Measurements from ENCODE around the gene UBP1. TPM values are rescaled to one million over a fixed set of nuclear protein-coding genes. Genes with fewer than 3 reads are reported as not detected.
"Not testable (repeated sequence)": the region's sequence is repeated elsewhere in the genome, so short reads cannot be mapped to it uniquely, and the experiment has no call there.

The UBP1 gene
- total RNA-seq, 4 donors from 2014 or later: 39.7 to 70.4 (median 55.6) TPM

DNA sequence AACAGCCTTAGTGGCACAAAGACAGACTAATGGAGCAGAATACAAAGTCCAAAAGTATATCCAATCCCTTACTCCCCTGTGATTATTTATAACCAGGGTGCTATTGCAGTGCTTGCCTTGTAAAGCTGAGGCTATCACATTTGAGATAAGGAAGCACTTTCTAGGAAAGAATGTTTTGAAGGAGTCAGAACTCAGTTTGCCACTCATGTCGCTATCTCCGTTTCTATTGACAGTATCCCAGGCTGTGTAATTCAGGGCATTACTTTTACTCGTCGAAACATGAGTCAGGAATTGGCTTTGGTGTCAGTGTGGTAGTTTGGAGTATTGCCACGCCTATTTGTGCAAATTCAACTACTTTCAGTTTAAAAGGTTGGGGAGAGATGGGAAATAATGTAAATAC is 84.6 kb downstream of the UBP1 start:
- Histone ChIP-seq H3K4me1 (peaks cover 4% of the 10 kb centered on the region), H3K27ac (no peak overlapping the region), H3K36me3 (no peaks in the 10 kb centered on the region), H3K9me3 (no peaks in the 10 kb centered on the region), H3K27me3 (no peaks in the 10 kb centered on the region), H3K4me3 (no peak overlapping the region)
- DNase-seq (ENCODE audit: low spot score in 2 of 2): no peak
- TF ChIP-seq, protein P1, sequence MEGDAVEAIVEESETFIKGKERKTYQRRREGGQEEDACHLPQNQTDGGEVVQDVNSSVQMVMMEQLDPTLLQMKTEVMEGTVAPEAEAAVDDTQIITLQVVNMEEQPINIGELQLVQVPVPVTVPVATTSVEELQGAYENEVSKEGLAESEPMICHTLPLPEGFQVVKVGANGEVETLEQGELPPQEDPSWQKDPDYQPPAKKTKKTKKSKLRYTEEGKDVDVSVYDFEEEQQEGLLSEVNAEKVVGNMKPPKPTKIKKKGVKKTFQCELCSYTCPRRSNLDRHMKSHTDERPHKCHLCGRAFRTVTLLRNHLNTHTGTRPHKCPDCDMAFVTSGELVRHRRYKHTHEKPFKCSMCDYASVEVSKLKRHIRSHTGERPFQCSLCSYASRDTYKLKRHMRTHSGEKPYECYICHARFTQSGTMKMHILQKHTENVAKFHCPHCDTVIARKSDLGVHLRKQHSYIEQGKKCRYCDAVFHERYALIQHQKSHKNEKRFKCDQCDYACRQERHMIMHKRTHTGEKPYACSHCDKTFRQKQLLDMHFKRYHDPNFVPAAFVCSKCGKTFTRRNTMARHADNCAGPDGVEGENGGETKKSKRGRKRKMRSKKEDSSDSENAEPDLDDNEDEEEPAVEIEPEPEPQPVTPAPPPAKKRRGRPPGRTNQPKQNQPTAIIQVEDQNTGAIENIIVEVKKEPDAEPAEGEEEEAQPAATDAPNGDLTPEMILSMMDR (IDR thresholded peaks at IDR 0.05): no peak
- TF ChIP-seq EP300 (IDR thresholded peaks at IDR 0.05) (no peak), POLR2A (IDR thresholded peaks at IDR 0.05) (no peak), POLR2AphosphoS5 (IDR thresholded peaks at IDR 0.05) (no peak)
- 33% methylated on average over 5 of the region's 5 CpGs for WGBS

DNA sequence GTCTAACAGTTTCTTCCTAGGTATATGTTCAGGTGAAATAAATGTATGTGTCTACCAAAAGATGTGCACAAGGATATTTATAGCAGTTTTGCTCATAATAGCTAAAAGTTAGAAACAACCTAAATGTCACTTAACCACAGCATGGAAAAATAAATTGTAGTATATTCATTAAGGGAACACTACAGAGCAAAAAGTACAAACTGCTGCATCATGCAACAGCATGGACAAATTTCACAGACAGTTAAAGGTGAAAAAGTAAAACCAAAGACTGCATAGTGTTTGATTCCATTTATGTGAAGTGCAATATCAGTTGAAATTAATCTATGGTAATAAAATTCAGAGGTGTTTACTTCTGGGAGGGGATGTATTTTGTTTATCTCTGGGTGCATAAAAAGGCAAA is 100.4 kb downstream of the UBP1 start:
- Histone ChIP-seq H3K27ac (no peak overlapping the region), H3K4me3 (no peak overlapping the region), H3K36me3 (no peaks in the 10 kb centered on the region), H3K4me1 (no peaks in the 10 kb centered on the region), H3K27me3 (no peaks in the 10 kb centered on the region), H3K9me3 (no peaks in the 10 kb centered on the region)
- DNase-seq (ENCODE audit: low spot score in 2 of 2): no peak
- TF ChIP-seq, protein P1 (IDR thresholded peaks at IDR 0.05): no peak
- TF ChIP-seq POLR2A (IDR thresholded peaks at IDR 0.05): no peak
- TF ChIP-seq POLR2AphosphoS5 (IDR thresholded peaks at IDR 0.05): no peak
- no peak for TF ChIP-seq EP300 (IDR thresholded peaks at IDR 0.05)

DNA sequence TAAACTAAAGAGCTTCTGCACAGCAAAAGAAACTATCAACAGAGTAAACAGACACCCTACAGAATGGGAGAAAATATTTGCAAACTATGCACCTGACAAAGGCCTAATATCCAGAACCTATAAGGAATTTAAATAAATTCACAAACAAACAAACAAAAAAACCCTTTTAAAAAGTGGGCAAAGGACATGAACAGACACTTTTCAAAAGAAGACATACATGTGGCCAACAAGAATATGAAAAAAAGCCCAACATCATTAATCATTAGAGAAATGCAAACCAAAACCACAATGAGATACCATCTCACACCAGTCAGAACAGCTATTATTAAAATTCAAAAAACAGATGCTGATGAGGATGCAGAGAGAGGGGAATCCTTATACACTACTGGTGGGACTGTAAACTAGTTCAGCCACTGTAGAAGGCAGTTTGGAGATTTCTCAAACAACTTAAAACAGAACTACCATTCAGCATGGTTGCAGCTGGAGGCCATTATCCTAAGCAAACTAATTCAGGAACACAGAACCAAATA is 101.2 kb downstream of the UBP1 start:
- H3K4me1 ChIP-seq; H3K27ac ChIP-seq; H3K4me3 ChIP-seq; DNase-seq (ENCODE audit: low spot score in 2 of 2); H3K9me3 ChIP-seq; H3K36me3 ChIP-seq; H3K27me3 ChIP-seq: not testable (repeated sequence)

Other genes starting within 250 kb of the UBP1 start
- gene SUSD5, start 221.6 kb downstream of the UBP1 start, total RNA-seq: 1 to 10 TPM in 3 of 4 donors, under 1 TPM in 1; 0.60 to 2.6 (median 1.4) TPM
- gene FBXL2, start 163.0 kb downstream of the UBP1 start, total RNA-seq: 1 to 10 TPM; 2.2 to 4.1 (median 3.3) TPM